ENCODE measurements around the gene ZNF662. TPM values are rescaled to one million over a fixed set of nuclear protein-coding genes. Genes with fewer than 3 reads are reported as not detected.

ZNF662 gene
- total and polyA plus RNA-seq, 2 experiments from 2014 or later = 1.5 to 2.3 TPM

- Histone ChIP-seq H3K9me3 (ENCODE audit: low read depth) (no peaks in the 10 kb centered on the region), H3K9me2 (ENCODE audit: insufficient read depth) (peaks cover 7% of the 10 kb centered on the region; the same call in 1 of the 2 replicates), H3K4me3 (no peak overlapping the region), H3K79me2 (ENCODE audit: insufficient read depth) (no peaks in the 10 kb centered on the region), H3F3A (ENCODE audit: insufficient read depth) (no peaks in the 10 kb centered on the region), H3K9ac (no peak overlapping the region), H3K27me3 (replicated peaks; ENCODE audit: insufficient read depth) (no peaks in the 10 kb centered on the region), H4K20me1 (ENCODE audit: insufficient read depth) (no peaks in the 10 kb centered on the region), H3K36me3 (ENCODE audit: low read depth) (no peaks in the 10 kb centered on the region), H3K4me1 (ENCODE audit: insufficient read depth) (no peaks in the 10 kb centered on the region), H3K4me2 (ENCODE audit: unreplicated experiment) (no peak overlapping the region), H2AFZ (no peak overlapping the region), H3K27ac (no peak overlapping the region)
- in situ Hi-C loops (cut with MboI) = no loop called here
- TF ChIP-seq EZH2 (IDR thresholded peaks at IDR 0.05; ENCODE audit: insufficient read depth, poor library complexity, severe bottlenecking) (no peak), EZH2phosphoT487 (IDR thresholded peaks at IDR 0.05; ENCODE audit: insufficient read depth, low read depth) (no peak)
- WGBS, 2 experiments (ENCODE audit: low coverage in 1 of 2, low lambda C conversion rate in 2 of 2, missing lambda C conversion rate in 2 of 2) = 75 to 82% methylated on average over 3 of the region's 3 CpGs
- no peak for DNase-seq
Observed at GRCh38 chr3:42937334-42937733, 31.4 kb downstream of the ZNF662 start.

DNA sequence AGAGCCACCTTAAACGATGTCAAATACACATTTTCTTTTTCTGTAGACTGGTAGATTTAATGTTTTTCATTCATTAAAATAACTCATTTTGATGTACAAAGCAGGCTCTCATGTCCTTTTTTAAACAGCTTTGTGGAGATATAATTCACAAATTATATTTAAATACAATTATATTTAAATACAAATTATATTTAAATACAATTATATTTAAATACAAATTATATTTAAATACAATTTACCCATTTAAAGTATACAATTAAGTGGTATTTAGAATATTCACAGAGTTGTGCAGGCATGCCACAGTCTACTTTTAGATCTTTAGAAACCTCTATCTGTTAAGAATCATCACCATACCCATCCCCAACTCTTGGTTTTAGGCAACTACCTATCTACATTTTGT lies 36.8 kb downstream of the ZNF662 start:
- H3K4me1 ChIP-seq (ENCODE audit: insufficient read depth) = no peaks in the 10 kb centered on the region
- no peak overlapping the region for H2AFZ ChIP-seq
- H4K20me1 ChIP-seq (ENCODE audit: insufficient read depth) = no peaks in the 10 kb centered on the region
- no peak overlapping the region for H3K27ac ChIP-seq
- TF ChIP-seq EZH2phosphoT487 (IDR thresholded peaks at IDR 0.05; ENCODE audit: insufficient read depth, low read depth) (no peak), EZH2 (IDR thresholded peaks at IDR 0.05; ENCODE audit: insufficient read depth, poor library complexity, severe bottlenecking) (no peak)
- H3K79me2 ChIP-seq (ENCODE audit: insufficient read depth) = no peaks in the 10 kb centered on the region
- in situ Hi-C loops (cut with MboI) = no loop called here
- 47 to 60% methylated on average over 1 of the region's 1 CpG for whole genome bisulfite sequencing, 2 experiments (ENCODE audit: low coverage in 1 of 2, low lambda C conversion rate in 2 of 2, missing lambda C conversion rate in 2 of 2)
- H3K9ac ChIP-seq = no peak overlapping the region
- H3K9me3 ChIP-seq (ENCODE audit: low read depth) = no peaks in the 10 kb centered on the region
- H3K9me2 ChIP-seq (ENCODE audit: insufficient read depth) = no peaks in the 10 kb centered on the region
- no peak overlapping the region for H3K4me2 ChIP-seq (ENCODE audit: unreplicated experiment)
- no peak overlapping the region for H3K4me3 ChIP-seq
- no peak for DNase-seq
- no peaks in the 10 kb centered on the region for H3F3A ChIP-seq (ENCODE audit: insufficient read depth)
- H3K27me3 ChIP-seq (replicated peaks; ENCODE audit: insufficient read depth) = no peaks in the 10 kb centered on the region
- H3K36me3 ChIP-seq (ENCODE audit: low read depth) = no peaks in the 10 kb centered on the region

GRCh38 chr3:42946050-42946449 lies 40.1 kb downstream of the ZNF662 start:
- H3K9me3 ChIP-seq (ENCODE audit: low read depth) = no peaks in the 10 kb centered on the region
- TF ChIP-seq EZH2 (IDR thresholded peaks at IDR 0.05; ENCODE audit: insufficient read depth, poor library complexity, severe bottlenecking) (no peak), EZH2phosphoT487 (IDR thresholded peaks at IDR 0.05; ENCODE audit: insufficient read depth, low read depth) (no peak)
- H3K4me1 ChIP-seq (ENCODE audit: insufficient read depth) = no peaks in the 10 kb centered on the region
- 66 to 72% methylated on average over 5 of the region's 5 CpGs for WGBS, 2 experiments (ENCODE audit: low coverage in 1 of 2, low lambda C conversion rate in 2 of 2, missing lambda C conversion rate in 2 of 2)
- H3F3A ChIP-seq (ENCODE audit: insufficient read depth) = no peaks in the 10 kb centered on the region
- H2AFZ ChIP-seq = no peak overlapping the region
- H3K4me3 ChIP-seq = no peak overlapping the region
- in situ Hi-C loops (cut with MboI) = no loop called here
- H3K27ac ChIP-seq = no peak overlapping the region
- no peaks in the 10 kb centered on the region for H3K27me3 ChIP-seq (replicated peaks; ENCODE audit: insufficient read depth)
- H3K79me2 ChIP-seq (ENCODE audit: insufficient read depth) = no peaks in the 10 kb centered on the region
- DNase-seq = no peak
- H3K36me3 ChIP-seq (ENCODE audit: low read depth) = no peaks in the 10 kb centered on the region
- H3K4me2 ChIP-seq (ENCODE audit: unreplicated experiment) = no peak overlapping the region
- no peaks in the 10 kb centered on the region for H3K9me2 ChIP-seq (ENCODE audit: insufficient read depth)
- no peak overlapping the region for H3K9ac ChIP-seq
- no peaks in the 10 kb centered on the region for H4K20me1 ChIP-seq (ENCODE audit: insufficient read depth)

DNA sequence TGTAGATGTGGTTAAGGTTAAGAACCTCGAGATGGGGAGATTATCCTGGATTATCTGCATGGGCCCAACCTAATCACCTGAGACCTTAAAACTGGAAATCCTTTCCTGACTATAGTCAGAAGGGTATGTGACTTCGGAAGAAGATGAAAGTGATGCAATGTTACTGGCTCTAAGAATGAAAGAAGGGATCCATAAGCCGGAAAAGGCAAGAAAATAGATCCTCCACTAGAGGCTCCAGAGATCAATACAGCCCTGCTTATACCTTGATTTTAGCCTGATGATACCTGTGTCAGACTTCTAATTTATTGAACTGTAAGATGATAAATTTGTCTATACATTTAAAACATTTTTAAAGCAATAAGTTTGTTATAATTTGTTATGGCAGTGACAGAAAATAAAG lies 51.6 kb downstream of the ZNF662 start:
- in situ Hi-C loops (cut with MboI) = loop anchor here (25.0 kb wide), 1 partner anchor 555 kb away; no protein-coding TSS in a partner anchor
- TF ChIP-seq EZH2 (IDR thresholded peaks at IDR 0.05; ENCODE audit: insufficient read depth, poor library complexity, severe bottlenecking) (no peak), EZH2phosphoT487 (IDR thresholded peaks at IDR 0.05; ENCODE audit: insufficient read depth, low read depth) (no peak)
- H2AFZ ChIP-seq = no peak overlapping the region
- H3K9me2 ChIP-seq (ENCODE audit: insufficient read depth) = no peaks in the 10 kb centered on the region
- no peak overlapping the region for H3K4me2 ChIP-seq (ENCODE audit: unreplicated experiment)
- no peaks in the 10 kb centered on the region for H3K79me2 ChIP-seq (ENCODE audit: insufficient read depth)
- WGBS, 2 experiments (ENCODE audit: low coverage in 1 of 2, low lambda C conversion rate in 2 of 2, missing lambda C conversion rate in 2 of 2) = 68 to 74% methylated on average over 3 of the region's 3 CpGs
- H3K27me3 ChIP-seq (replicated peaks; ENCODE audit: insufficient read depth) = no peaks in the 10 kb centered on the region
- H3K4me3 ChIP-seq = no peak overlapping the region
- no peaks in the 10 kb centered on the region for H4K20me1 ChIP-seq (ENCODE audit: insufficient read depth)
- no peak overlapping the region for H3K9ac ChIP-seq
- DNase-seq = no peak
- no peaks in the 10 kb centered on the region for H3F3A ChIP-seq (ENCODE audit: insufficient read depth)
- no peaks in the 10 kb centered on the region for H3K36me3 ChIP-seq (ENCODE audit: low read depth)
- H3K27ac ChIP-seq = no peak overlapping the region
- no peaks in the 10 kb centered on the region for H3K9me3 ChIP-seq (ENCODE audit: low read depth)
- H3K4me1 ChIP-seq (ENCODE audit: insufficient read depth) = no peaks in the 10 kb centered on the region

GRCh38 chr3:42960282-42960681 lies 54.3 kb downstream of the ZNF662 start:
- in situ Hi-C loops (cut with MboI) = loop anchor here (5.0 to 25.0 kb wide), 2 partner anchors 192 to 552 kb away; no protein-coding TSS in a partner anchor
- peak; percentile 35 for DNase-seq
- no peak overlapping the region for H2AFZ ChIP-seq

More at GRCh38 chr3:42960282-42960681, 54.3 kb downstream of the ZNF662 start:
- Histone ChIP-seq H3K4me2 (ENCODE audit: unreplicated experiment) (no peak overlapping the region), H3K27me3 (replicated peaks; ENCODE audit: insufficient read depth) (no peaks in the 10 kb centered on the region), H3F3A (ENCODE audit: insufficient read depth) (no peaks in the 10 kb centered on the region), H3K36me3 (ENCODE audit: low read depth) (no peaks in the 10 kb centered on the region), H3K79me2 (ENCODE audit: insufficient read depth) (no peaks in the 10 kb centered on the region), H4K20me1 (ENCODE audit: insufficient read depth) (no peaks in the 10 kb centered on the region), H3K9ac (no peak overlapping the region), H3K9me2 (ENCODE audit: insufficient read depth) (no peaks in the 10 kb centered on the region), H3K27ac (no peak overlapping the region), H3K9me3 (ENCODE audit: low read depth) (no peaks in the 10 kb centered on the region), H3K4me1 (ENCODE audit: insufficient read depth) (no peaks in the 10 kb centered on the region), H3K4me3 (no peak overlapping the region)
- TF ChIP-seq EZH2 (IDR thresholded peaks at IDR 0.05; ENCODE audit: insufficient read depth, poor library complexity, severe bottlenecking) (no peak), EZH2phosphoT487 (IDR thresholded peaks at IDR 0.05; ENCODE audit: insufficient read depth, low read depth) (no peak)
- 57 to 60% methylated on average over 5 of the region's 5 CpGs for WGBS, 2 experiments (ENCODE audit: low coverage in 1 of 2, low lambda C conversion rate in 2 of 2, missing lambda C conversion rate in 2 of 2)
